Uterus (tissue), 4 donors: Measurements from ENCODE around the gene PRKN. TPM values are rescaled to one million over a fixed set of nuclear protein-coding genes. Genes with fewer than 3 reads are reported as not detected.

Source experiments
- DNase-seq, 2 donors: peaks; one replicate each; pipeline ENCODE4 v3.0.0-alpha.2; 2019 to 2020
- H3K27ac ChIP-seq, 2 donors: fragments of 200-600 bp; sonication (generic); 1 replicate in 1 of 2; 2 replicates in 1 of 2; pipeline ENCODE4 v1.5.1; 2016 to 2018
- H3K27me3 ChIP-seq, 2 donors: fragments of 200-600 bp; sonication (generic); one replicate each; pipeline ENCODE4 v1.5.1; 2018 to 2019; ENCODE audit warnings: control low read depth in 1 of 2
- H3K36me3 ChIP-seq, 2 donors: fragments of 200-600 bp; sonication (generic); one replicate each; pipeline ENCODE4 v1.5.1; 2019; ENCODE audit warnings: control low read depth in 1 of 2
- H3K4me1 ChIP-seq, 2 donors: fragments of 200-600 bp; sonication (generic); one replicate each; pipeline ENCODE4 v1.5.1; 2018 to 2019; ENCODE audit warnings: control low read depth in 1 of 2
- H3K4me3 ChIP-seq, 2 donors: fragments of 200-600 bp; sonication (generic); 1 replicate in 1 of 2; 2 replicates in 1 of 2; pipeline ENCODE4 v1.5.1; 2018 to 2019; ENCODE audit warnings: mild to moderate bottlenecking in 1 of 2
- H3K9me3 ChIP-seq, 2 donors: fragments of 200-600 bp; sonication (generic); one replicate each; pipeline ENCODE4 v1.5.1; 2019; ENCODE audit warnings: control low read depth in 1 of 2
- POLR2A ChIP-seq, 2 donors: fragments of 450-650 bp; IDR thresholded peaks; one replicate each; pipeline ENCODE4 v1.6.1; 2016; ENCODE audit warnings: antibody characterized with exemption in 2 of 2, mild to moderate bottlenecking in 1 of 2, moderate library complexity in 1 of 2
- intact Hi-C: fragments of 100-400 bp; cut with DNase I; formaldehyde crosslinking; loops from one replicate; pipeline ENCODE4 v1.15.1; 2023; ENCODE audit warnings: low total_unique reads
- total RNA-seq, 4 donors: library from RNA; depleted of rRNA in 3 of 4; stranded (reverse); fragments of >200 nt in 3 of 4; gene quantifications; one replicate each; pipeline versions ENCODE4 v1.1.0 to v1.2.4, GENCODE V29; 2014 to 2023
- TF ChIP-seq, protein P1 (sequence below), 4 experiments: fragments of 200-600 bp in 2 of 4; fragments of 450-650 bp in 2 of 4; sonication (generic) in 2 of 4; IDR thresholded peaks; one replicate each; pipeline ENCODE4 v1.5.1; 2016 to 2019; ENCODE audit warnings: antibody characterized with exemption in 4 of 4, mild to moderate bottlenecking in 2 of 4, moderate library complexity in 1 of 4
- donor health status: DM: yes; HTN: yes; CAD: no.

Gene PRKN
- total RNA-seq, 4 donors from 2014 or later = 10.2 to 21.3 (median 13.1) TPM

DNA sequence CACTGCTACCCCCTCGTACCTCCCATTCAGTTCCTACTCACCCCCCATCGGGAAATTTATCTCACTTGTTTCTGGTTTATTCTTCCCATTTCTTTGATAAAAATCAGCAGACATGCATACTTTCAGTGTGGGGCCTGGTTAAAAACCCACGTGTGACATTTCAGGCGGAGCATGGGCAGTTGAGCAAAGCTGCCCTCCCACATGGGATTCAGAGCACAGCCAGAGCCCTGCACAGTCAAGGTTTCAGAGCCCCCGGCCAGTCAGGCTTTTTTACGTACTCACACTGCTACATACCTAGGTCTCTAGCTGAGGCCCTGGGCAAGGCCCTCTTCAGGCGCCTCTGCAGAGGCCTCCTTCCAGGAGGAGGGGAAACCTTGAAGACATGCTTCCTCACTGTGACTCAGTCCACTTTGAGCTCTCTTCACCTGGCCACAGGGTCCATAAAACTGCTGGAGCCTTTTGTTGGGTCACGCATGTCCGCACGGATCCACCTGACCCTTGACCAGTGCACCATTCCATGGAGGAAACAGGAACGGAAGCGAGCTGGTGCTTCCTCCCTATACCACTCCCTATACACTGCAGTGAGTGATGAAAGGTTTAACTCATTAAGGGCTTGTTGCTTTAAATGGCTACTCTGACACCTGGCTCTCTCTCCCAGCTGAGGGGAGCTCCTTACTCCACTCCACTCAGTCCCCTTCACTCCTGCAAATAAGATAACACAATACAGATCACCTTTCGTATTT is 713.3 kb downstream of the PRKN start:
- H3K27ac ChIP-seq = no peak overlapping the region
- intact Hi-C loops = no loop called here
- no peak for DNase-seq
- no peaks in the 10 kb centered on the region for H3K4me1 ChIP-seq
- H3K4me3 ChIP-seq = no peak overlapping the region
- H3K36me3 ChIP-seq = no peaks in the 10 kb centered on the region
- no peaks in the 10 kb centered on the region for H3K27me3 ChIP-seq
- no peak for TF ChIP-seq POLR2A (IDR thresholded peaks at IDR 0.05)
- TF ChIP-seq, protein P1, sequence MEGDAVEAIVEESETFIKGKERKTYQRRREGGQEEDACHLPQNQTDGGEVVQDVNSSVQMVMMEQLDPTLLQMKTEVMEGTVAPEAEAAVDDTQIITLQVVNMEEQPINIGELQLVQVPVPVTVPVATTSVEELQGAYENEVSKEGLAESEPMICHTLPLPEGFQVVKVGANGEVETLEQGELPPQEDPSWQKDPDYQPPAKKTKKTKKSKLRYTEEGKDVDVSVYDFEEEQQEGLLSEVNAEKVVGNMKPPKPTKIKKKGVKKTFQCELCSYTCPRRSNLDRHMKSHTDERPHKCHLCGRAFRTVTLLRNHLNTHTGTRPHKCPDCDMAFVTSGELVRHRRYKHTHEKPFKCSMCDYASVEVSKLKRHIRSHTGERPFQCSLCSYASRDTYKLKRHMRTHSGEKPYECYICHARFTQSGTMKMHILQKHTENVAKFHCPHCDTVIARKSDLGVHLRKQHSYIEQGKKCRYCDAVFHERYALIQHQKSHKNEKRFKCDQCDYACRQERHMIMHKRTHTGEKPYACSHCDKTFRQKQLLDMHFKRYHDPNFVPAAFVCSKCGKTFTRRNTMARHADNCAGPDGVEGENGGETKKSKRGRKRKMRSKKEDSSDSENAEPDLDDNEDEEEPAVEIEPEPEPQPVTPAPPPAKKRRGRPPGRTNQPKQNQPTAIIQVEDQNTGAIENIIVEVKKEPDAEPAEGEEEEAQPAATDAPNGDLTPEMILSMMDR (IDR thresholded peaks at IDR 0.05) = no peak
- H3K9me3 ChIP-seq = no peaks in the 10 kb centered on the region

GRCh38 chr6:162005372-162005771 is 722.2 kb downstream of the PRKN start:
- H3K9me3 ChIP-seq = no peaks in the 10 kb centered on the region
- H3K4me3 ChIP-seq = no peak overlapping the region
- no peak overlapping the region for H3K27ac ChIP-seq
- H3K36me3 ChIP-seq = no peaks in the 10 kb centered on the region
- no peaks in the 10 kb centered on the region for H3K27me3 ChIP-seq
- H3K4me1 ChIP-seq = no peaks in the 10 kb centered on the region
- intact Hi-C loops = no loop called here
- no peak for DNase-seq
- TF ChIP-seq, protein P1 (IDR thresholded peaks at IDR 0.05) = no peak
- TF ChIP-seq POLR2A (IDR thresholded peaks at IDR 0.05) = no peak

DNA sequence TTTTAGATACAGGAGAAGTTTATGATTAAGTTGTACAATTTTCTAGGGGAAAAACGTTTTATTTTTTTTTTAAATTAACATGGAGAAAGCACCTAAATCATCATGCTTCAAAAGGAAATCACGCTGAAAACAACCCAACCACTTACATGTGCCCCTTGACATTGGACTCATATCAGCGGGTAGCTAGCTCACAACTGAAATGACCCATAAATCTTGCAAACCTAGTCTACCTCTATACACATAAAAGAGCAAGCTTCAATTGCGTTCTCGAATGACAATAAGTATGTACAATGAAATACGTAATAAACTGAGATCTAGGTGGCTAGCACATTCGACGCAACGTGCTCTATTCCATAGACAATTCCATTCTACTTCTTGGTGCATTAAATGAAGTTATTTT is 730.8 kb downstream of the PRKN start:
- H3K27me3 ChIP-seq = no peaks in the 10 kb centered on the region
- no peak for DNase-seq
- H3K36me3 ChIP-seq = no peaks in the 10 kb centered on the region
- TF ChIP-seq POLR2A (IDR thresholded peaks at IDR 0.05) = no peak
- TF ChIP-seq, protein P1 (IDR thresholded peaks at IDR 0.05) = no peak
- H3K4me1 ChIP-seq = no peaks in the 10 kb centered on the region
- H3K4me3 ChIP-seq = no peak overlapping the region
- no peak overlapping the region for H3K27ac ChIP-seq
- H3K9me3 ChIP-seq = no peaks in the 10 kb centered on the region
- intact Hi-C loops = no loop called here

DNA sequence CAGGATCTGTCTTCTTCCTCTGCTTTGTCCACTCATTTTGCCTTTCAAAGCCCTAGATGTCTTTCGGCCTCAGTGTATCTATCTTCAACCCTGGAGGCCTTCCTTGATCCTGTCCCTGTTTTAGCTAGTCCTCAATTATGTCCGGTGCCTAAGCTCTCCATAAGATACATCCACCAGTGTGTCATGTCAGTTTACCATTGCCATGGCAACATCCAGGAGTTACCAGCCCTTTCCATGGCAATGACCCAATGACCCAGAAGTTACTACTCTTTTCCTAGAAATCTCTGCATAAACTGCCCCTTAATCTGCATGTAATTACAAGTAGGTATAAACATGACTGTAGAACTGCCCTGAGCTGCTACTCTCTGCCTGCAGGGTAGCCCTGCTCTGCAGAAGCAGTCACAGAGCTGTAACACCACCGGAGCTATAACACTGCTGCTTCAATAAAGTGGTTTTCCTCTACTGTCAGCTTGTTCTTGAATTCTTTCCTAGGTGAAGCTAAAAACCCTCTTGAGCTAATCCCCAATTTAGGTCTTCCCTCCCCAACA is 741.6 kb downstream of the PRKN start:
- DNase-seq = no peak
- Histone ChIP-seq H3K9me3 (peaks cover 0 to 4% of the 10 kb centered on the region in 2 donors), H3K36me3 (no peaks in the 10 kb centered on the region), H3K27ac (no peak overlapping the region), H3K4me1 (no peaks in the 10 kb centered on the region), H3K27me3 (no peaks in the 10 kb centered on the region), H3K4me3 (no peak overlapping the region)
- TF ChIP-seq, protein P1 (IDR thresholded peaks at IDR 0.05) = no peak
- no peak for TF ChIP-seq POLR2A (IDR thresholded peaks at IDR 0.05)
- intact Hi-C loops = no loop called here

GRCh38 chr6:161984713-161985112 is 742.9 kb downstream of the PRKN start:
- Histone ChIP-seq H3K36me3 (no peaks in the 10 kb centered on the region), H3K4me1 (no peaks in the 10 kb centered on the region), H3K4me3 (no peak overlapping the region), H3K27ac (no peak overlapping the region), H3K9me3 (no peaks in the 10 kb centered on the region), H3K27me3 (no peaks in the 10 kb centered on the region)
- intact Hi-C loops = no loop called here
- no peak for TF ChIP-seq POLR2A (IDR thresholded peaks at IDR 0.05)
- TF ChIP-seq, protein P1 (IDR thresholded peaks at IDR 0.05) = no peak
- DNase-seq = no peak
